Activated T-cell treated with anti-CD3 and anti-CD28 coated beads, Interleukin-2, amount 50 U/mL, for 4 hours (primary cell): Measurements from ENCODE around the gene WRAP73. TPM values are rescaled to one million over a fixed set of nuclear protein-coding genes. Genes with fewer than 3 reads are reported as not detected.

ENCODE experiments used
- ATAC-seq, 2 donors: fragments of 200-7000 bp; cut with Tn5 transposase; one replicate each; pipeline ENCODE4 v1.10.0; 2021
- DNase-seq: peaks from one replicate; pipeline ENCODE4 v3.0.0-alpha.2; 2020
- H3K27me3 Mint-ChIP-seq: one replicate; pipeline ENCODE4 v1.8.0; 2021; ENCODE audit warnings: low read depth, mixed read lengths
- H3K36me3 Mint-ChIP-seq: one replicate; pipeline ENCODE4 v1.8.0; 2022; ENCODE audit warnings: mixed read lengths; ENCODE audit not compliant: insufficient read depth
- H3K4me1 Mint-ChIP-seq: one replicate; pipeline ENCODE4 v1.8.0; 2021; ENCODE audit warnings: low read depth, mixed read lengths
- H3K4me3 Mint-ChIP-seq: one replicate; pipeline ENCODE4 v1.8.0; 2021; ENCODE audit warnings: mild to moderate bottlenecking, moderate library complexity, mixed read lengths
- H3K9me3 Mint-ChIP-seq: one replicate; pipeline ENCODE4 v1.8.0; 2021; ENCODE audit warnings: mixed read lengths
- total RNA-seq, 3 donors: library from RNA; stranded (reverse); gene quantifications; one replicate each; pipeline ENCODE4 v1.2.1, GENCODE V29; 2021

The WRAP73 gene
- total RNA-seq, 3 donors from 2014 or later = 32.7 to 36.3 (median 34.5) TPM

GRCh38 chr1:3603571-3604467 lies 46.1 kb downstream of the WRAP73 start:
- Mint-ChIP-seq H3K36me3 (no peaks in the 10 kb centered on the region), H3K4me3 (no peak overlapping the region), H3K27me3 (peaks cover 8% of the 10 kb centered on the region), H3K9me3 (no peaks in the 10 kb centered on the region), H3K4me1 (no peaks in the 10 kb centered on the region)
- no peak for ATAC-seq
- DNase-seq = no peak

GRCh38 chr1:3603156-3603555 lies 46.7 kb downstream of the WRAP73 start:
- no peak for DNase-seq
- no peak for ATAC-seq
- no peak overlapping the region for H3K4me3 Mint-ChIP-seq
- H3K4me1 Mint-ChIP-seq = peaks cover 3% of the 10 kb centered on the region
- H3K36me3 Mint-ChIP-seq = no peaks in the 10 kb centered on the region
- H3K27me3 Mint-ChIP-seq = peaks cover 3% of the 10 kb centered on the region
- no peaks in the 10 kb centered on the region for H3K9me3 Mint-ChIP-seq

- peaks cover 1% of the 10 kb centered on the region for H3K27me3 Mint-ChIP-seq
- no peaks in the 10 kb centered on the region for H3K36me3 Mint-ChIP-seq
- no peaks in the 10 kb centered on the region for H3K9me3 Mint-ChIP-seq
- H3K4me3 Mint-ChIP-seq = no peak overlapping the region
- no peak for DNase-seq
- peaks cover 11% of the 10 kb centered on the region for H3K4me1 Mint-ChIP-seq
- ATAC-seq = no peak
Observed at GRCh38 chr1:3602375-3602774, 47.5 kb downstream of the WRAP73 start.

- no peak overlapping the region for H3K4me3 Mint-ChIP-seq
- ATAC-seq = no peak
- no peaks in the 10 kb centered on the region for H3K36me3 Mint-ChIP-seq
- H3K27me3 Mint-ChIP-seq = peaks cover 1% of the 10 kb centered on the region
- no peak for DNase-seq
- peaks cover 15% of the 10 kb centered on the region for H3K4me1 Mint-ChIP-seq
- H3K9me3 Mint-ChIP-seq = no peaks in the 10 kb centered on the region
Observed at GRCh38 chr1:3601743-3602142, 48.2 kb downstream of the WRAP73 start.

GRCh38 chr1:3600354-3600753 lies 49.5 kb downstream of the WRAP73 start:
- peaks cover 1% of the 10 kb centered on the region for H3K27me3 Mint-ChIP-seq
- no peak for ATAC-seq
- no peaks in the 10 kb centered on the region for H3K9me3 Mint-ChIP-seq
- no peaks in the 10 kb centered on the region for H3K36me3 Mint-ChIP-seq
- H3K4me3 Mint-ChIP-seq = no peak overlapping the region
- DNase-seq = no peak
- H3K4me1 Mint-ChIP-seq = peaks cover 15% of the 10 kb centered on the region

GRCh38 chr1:3599816-3600215 lies 50.1 kb downstream of the WRAP73 start:
- peaks cover 1% of the 10 kb centered on the region for H3K27me3 Mint-ChIP-seq
- H3K4me3 Mint-ChIP-seq = no peak overlapping the region
- no peaks in the 10 kb centered on the region for H3K9me3 Mint-ChIP-seq
- ATAC-seq = no peak
- H3K4me1 Mint-ChIP-seq = peaks cover 15% of the 10 kb centered on the region
- H3K36me3 Mint-ChIP-seq = no peaks in the 10 kb centered on the region
- no peak for DNase-seq

- DNase-seq (no peak), ATAC-seq (no peak)
- peaks cover 1% of the 10 kb centered on the region for H3K27me3 Mint-ChIP-seq
- H3K9me3 Mint-ChIP-seq = no peaks in the 10 kb centered on the region
- peaks cover 15% of the 10 kb centered on the region for H3K4me1 Mint-ChIP-seq
- no peak overlapping the region for H3K4me3 Mint-ChIP-seq
- no peaks in the 10 kb centered on the region for H3K36me3 Mint-ChIP-seq
Observed at GRCh38 chr1:3599286-3599811, 50.6 kb downstream of the WRAP73 start.

GRCh38 chr1:3598522-3599285 lies 51.2 kb downstream of the WRAP73 start:
- Mint-ChIP-seq H3K4me1 (peaks cover 15% of the 10 kb centered on the region), H3K9me3 (no peaks in the 10 kb centered on the region), H3K27me3 (peaks cover 1% of the 10 kb centered on the region), H3K4me3 (no peak overlapping the region), H3K36me3 (no peaks in the 10 kb centered on the region)
- ATAC-seq (no peak), DNase-seq (no peak)

GRCh38 chr1:3598051-3598491 lies 51.8 kb downstream of the WRAP73 start:
- peak overlapping the region; percentile 44 for H3K4me3 Mint-ChIP-seq

GRCh38 chr1:3597599-3597964 lies 52.3 kb downstream of the WRAP73 start:
- ATAC-seq (peak; percentile 37 to 53), DNase-seq (no peak)
- Mint-ChIP-seq H3K4me3 (peak overlapping the region; percentile 44), H3K36me3 (no peaks in the 10 kb centered on the region), H3K27me3 (peaks cover 1% of the 10 kb centered on the region), H3K9me3 (no peaks in the 10 kb centered on the region), H3K4me1 (peaks cover 15% of the 10 kb centered on the region)

More at GRCh38 chr1:3598051-3598491, 51.8 kb downstream of the WRAP73 start:
- peak in 1 of 2 donors; percentile 33 for ATAC-seq
- no peak for DNase-seq
- H3K9me3 Mint-ChIP-seq = no peaks in the 10 kb centered on the region
- H3K4me1 Mint-ChIP-seq = peaks cover 15% of the 10 kb centered on the region
- H3K36me3 Mint-ChIP-seq = no peaks in the 10 kb centered on the region
- H3K27me3 Mint-ChIP-seq = peaks cover 1% of the 10 kb centered on the region

GRCh38 chr1:3596663-3597598 lies 53.0 kb downstream of the WRAP73 start:
- H3K4me1 Mint-ChIP-seq = peaks cover 15% of the 10 kb centered on the region
- DNase-seq (no peak), ATAC-seq (peak; percentile 7 to 13)
- peaks cover 1% of the 10 kb centered on the region for H3K27me3 Mint-ChIP-seq
- H3K9me3 Mint-ChIP-seq = no peaks in the 10 kb centered on the region
- no peaks in the 10 kb centered on the region for H3K36me3 Mint-ChIP-seq
- H3K4me3 Mint-ChIP-seq = peak overlapping the region; percentile 44

GRCh38 chr1:3595949-3596348 lies 54.0 kb downstream of the WRAP73 start:
- peaks cover 1% of the 10 kb centered on the region for H3K27me3 Mint-ChIP-seq
- no peak for DNase-seq
- no peak overlapping the region for H3K4me3 Mint-ChIP-seq
- H3K9me3 Mint-ChIP-seq = no peaks in the 10 kb centered on the region
- peaks cover 15% of the 10 kb centered on the region for H3K4me1 Mint-ChIP-seq
- H3K36me3 Mint-ChIP-seq = no peaks in the 10 kb centered on the region
- ATAC-seq = no peak

- DNase-seq = no peak
- Mint-ChIP-seq H3K9me3 (no peaks in the 10 kb centered on the region), H3K4me3 (no peak overlapping the region), H3K4me1 (peaks cover 15% of the 10 kb centered on the region), H3K36me3 (no peaks in the 10 kb centered on the region), H3K27me3 (peaks cover 1% of the 10 kb centered on the region)
- ATAC-seq = no peak
Observed at GRCh38 chr1:3594706-3595377, 55.1 kb downstream of the WRAP73 start.
